Testis (tissue), 2 donors: ENCODE results near the gene CDH23.

Experiments
- POLR2A ChIP-seq: fragments of 450-650 bp; IDR thresholded peaks from one replicate; pipeline ENCODE4 v1.6.1; 2017; ENCODE audit warnings: antibody characterized with exemption, mild to moderate bottlenecking, moderate library complexity
- TF ChIP-seq, protein P1 (sequence below), 3 experiments: fragments of 450-650 bp in 2 of 3; fragments of 200-600 bp in 1 of 3; sonication (generic) in 1 of 3; IDR thresholded peaks; one replicate each; pipeline ENCODE4 v1.5.1; 2016 to 2019; ENCODE audit warnings: antibody characterized with exemption in 3 of 3, mild to moderate bottlenecking in 2 of 3, moderate library complexity in 1 of 3

DNA sequence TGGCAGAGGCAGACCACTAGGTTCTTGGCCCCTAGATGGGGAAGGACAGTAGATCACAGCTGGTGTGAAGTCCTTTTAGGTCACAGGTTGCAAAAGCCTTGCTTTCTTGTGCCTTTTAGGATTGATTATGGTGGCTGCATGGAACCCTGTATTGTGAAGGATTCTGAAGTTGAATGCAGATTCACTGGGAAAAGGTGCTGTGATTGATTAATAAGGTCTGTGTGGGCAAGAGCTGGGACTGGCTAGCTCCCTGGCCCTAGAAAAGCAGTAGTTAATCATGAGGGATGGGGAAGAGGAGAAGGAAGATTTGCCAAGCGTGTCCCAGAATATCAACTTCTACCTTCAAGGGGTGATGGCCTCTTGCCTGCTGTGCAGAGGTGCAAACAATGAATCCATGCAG lies 105.5 kb downstream of the CDH23 start:
- TF ChIP-seq, protein P1, sequence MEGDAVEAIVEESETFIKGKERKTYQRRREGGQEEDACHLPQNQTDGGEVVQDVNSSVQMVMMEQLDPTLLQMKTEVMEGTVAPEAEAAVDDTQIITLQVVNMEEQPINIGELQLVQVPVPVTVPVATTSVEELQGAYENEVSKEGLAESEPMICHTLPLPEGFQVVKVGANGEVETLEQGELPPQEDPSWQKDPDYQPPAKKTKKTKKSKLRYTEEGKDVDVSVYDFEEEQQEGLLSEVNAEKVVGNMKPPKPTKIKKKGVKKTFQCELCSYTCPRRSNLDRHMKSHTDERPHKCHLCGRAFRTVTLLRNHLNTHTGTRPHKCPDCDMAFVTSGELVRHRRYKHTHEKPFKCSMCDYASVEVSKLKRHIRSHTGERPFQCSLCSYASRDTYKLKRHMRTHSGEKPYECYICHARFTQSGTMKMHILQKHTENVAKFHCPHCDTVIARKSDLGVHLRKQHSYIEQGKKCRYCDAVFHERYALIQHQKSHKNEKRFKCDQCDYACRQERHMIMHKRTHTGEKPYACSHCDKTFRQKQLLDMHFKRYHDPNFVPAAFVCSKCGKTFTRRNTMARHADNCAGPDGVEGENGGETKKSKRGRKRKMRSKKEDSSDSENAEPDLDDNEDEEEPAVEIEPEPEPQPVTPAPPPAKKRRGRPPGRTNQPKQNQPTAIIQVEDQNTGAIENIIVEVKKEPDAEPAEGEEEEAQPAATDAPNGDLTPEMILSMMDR (IDR thresholded peaks at IDR 0.05) = no peak
- TF ChIP-seq POLR2A = no peak
